ENCODE data around the gene SLC16A3.
A peak's percentile ranks its signal among the peaks of the same experiment; 100 is the strongest.

Gene SLC16A3

DNA sequence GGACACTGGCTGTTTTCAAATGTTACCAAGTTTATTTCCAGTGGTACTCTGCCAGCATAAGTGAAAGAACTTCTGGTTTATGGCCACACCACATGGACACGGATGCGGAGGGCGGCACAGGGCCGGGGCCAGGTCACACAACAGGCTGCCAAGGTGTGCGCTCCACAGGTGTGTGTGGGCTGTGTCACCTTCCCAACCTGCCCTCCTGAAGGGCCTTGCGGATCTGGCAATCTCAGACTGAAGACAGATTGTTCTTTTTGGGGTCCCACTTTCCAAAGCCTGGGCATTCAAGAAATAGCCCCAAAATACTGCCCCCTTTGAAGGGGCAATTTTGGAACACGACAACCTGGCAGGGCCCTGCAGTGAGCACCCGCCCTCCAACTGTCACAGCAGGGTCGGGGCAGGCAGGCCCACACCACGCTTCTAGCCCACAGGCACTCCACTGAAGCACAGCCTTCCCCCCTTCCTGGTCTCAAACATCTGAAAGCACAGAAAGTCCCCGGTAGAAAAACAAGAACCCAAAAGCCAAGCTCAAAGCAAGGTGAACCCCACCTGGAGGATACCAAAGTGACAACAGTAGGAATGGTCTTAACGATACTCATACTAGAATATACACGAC lies 41.1 kb downstream of the SLC16A3 start:
- peaks cover 70% of the 10 kb centered on the region for H3K36me3 Mint-ChIP-seq (ENCODE audit: low read depth)
- H3K4me3 Mint-ChIP-seq: peak overlapping the region; percentile 91
- H3K9me3 Mint-ChIP-seq: no peaks in the 10 kb centered on the region
- H3K27ac Mint-ChIP-seq: peak overlapping the region; percentile 82
- H3K27me3 Mint-ChIP-seq: no peaks in the 10 kb centered on the region
- peaks cover 69% of the 10 kb centered on the region for H3K4me1 Mint-ChIP-seq (ENCODE audit: low read depth)

DNA sequence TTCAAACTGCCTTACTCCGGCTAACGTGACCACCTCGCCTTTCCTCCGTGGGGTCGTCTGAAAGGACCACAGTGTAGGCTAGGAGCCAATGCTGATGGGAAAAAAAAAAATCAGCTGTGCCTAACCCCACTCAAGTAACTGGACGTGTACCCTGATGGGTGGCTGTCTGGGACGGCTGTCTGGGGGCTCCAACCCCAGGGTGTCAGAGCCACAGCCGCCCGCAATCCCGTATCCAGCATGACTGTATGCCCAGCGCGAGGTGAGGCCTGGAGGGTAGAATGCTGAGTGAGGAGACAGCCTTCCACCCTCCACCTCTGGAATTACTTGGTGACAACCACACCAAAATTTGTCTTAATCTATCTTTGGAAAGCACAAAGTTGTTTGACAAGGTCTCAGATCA lies 41.8 kb downstream of the SLC16A3 start:
- peak overlapping the region; percentile 92 for H3K27ac Mint-ChIP-seq
- H3K9me3 Mint-ChIP-seq: no peaks in the 10 kb centered on the region
- no peaks in the 10 kb centered on the region for H3K27me3 Mint-ChIP-seq
- peaks cover 64% of the 10 kb centered on the region for H3K36me3 Mint-ChIP-seq (ENCODE audit: low read depth)
- H3K4me1 Mint-ChIP-seq (ENCODE audit: low read depth): peaks cover 69% of the 10 kb centered on the region
- peak overlapping the region; percentile 91 for H3K4me3 Mint-ChIP-seq

DNA sequence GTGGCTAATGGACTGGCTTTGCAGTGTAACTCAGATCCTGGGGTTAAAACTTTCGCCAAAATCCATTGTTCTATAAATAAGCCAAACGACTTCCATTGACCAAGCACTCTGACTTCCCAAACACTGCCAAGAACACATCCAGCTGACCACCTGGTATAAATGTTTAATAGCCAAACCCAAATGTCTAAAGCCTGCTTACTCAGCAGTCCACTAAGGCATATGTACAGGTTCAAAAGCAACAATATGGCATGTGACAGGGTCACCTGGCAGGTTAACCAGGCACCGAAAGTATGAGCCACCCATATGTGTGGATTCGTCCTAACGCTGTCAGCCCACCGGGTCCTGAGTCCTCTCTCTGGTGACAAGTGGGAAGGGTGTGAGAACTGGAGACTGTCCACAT lies 42.6 kb downstream of the SLC16A3 start:
- Mint-ChIP-seq H3K9me3 (no peaks in the 10 kb centered on the region), H3K4me1 (ENCODE audit: low read depth) (peaks cover 64% of the 10 kb centered on the region), H3K4me3 (peak overlapping the region; percentile 91), H3K27me3 (no peaks in the 10 kb centered on the region), H3K36me3 (ENCODE audit: low read depth) (peaks cover 56% of the 10 kb centered on the region), H3K27ac (peak overlapping the region; percentile 92)

DNA sequence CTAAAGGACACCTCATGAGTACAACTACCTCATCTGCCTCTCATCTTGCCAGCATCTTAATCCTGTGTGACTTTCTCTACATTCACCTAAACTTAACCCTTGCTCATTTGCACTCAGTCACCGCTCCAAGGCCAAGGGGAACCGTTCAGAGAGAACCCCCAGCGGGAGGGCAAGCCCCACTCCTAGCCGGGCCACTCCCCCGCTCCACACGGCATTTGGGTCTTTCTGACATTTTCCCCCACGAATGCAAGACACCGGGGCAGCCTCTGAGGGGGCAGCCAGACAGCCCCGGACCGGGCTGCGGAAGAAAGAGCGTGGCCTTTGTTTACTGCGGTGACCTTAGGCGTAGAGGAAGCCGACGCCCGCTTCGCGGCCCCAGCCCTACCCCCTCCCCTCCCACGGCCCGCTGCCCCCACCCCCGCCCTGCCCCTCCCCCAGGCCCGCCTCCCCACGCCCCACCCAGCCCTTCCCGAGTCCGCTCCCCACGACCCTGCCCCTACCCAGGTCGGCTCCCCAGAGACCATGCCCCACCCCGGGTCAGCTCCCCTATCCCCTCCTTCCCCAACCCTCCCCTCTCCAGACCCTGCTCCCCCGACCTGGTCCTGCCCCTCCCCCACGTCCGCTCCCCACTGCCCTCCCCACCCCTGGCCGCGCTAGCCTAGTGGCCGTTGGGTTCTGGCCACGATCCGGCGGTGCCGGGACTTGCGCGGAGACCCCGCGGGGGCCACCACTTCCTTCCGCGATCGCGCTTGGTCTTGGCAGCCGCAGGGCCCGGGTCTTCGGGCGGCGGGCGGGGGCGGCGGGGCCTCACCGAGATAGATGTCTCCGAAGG lies 43.9 kb downstream of the SLC16A3 start:
- peak overlapping the region; percentile 91 for H3K4me3 Mint-ChIP-seq
- H3K27ac Mint-ChIP-seq: peak overlapping the region; percentile 92
- peaks cover 53% of the 10 kb centered on the region for H3K4me1 Mint-ChIP-seq (ENCODE audit: low read depth)
- H3K27me3 Mint-ChIP-seq: no peaks in the 10 kb centered on the region
- no peaks in the 10 kb centered on the region for H3K9me3 Mint-ChIP-seq
- peaks cover 46% of the 10 kb centered on the region for H3K36me3 Mint-ChIP-seq (ENCODE audit: low read depth)

DNA sequence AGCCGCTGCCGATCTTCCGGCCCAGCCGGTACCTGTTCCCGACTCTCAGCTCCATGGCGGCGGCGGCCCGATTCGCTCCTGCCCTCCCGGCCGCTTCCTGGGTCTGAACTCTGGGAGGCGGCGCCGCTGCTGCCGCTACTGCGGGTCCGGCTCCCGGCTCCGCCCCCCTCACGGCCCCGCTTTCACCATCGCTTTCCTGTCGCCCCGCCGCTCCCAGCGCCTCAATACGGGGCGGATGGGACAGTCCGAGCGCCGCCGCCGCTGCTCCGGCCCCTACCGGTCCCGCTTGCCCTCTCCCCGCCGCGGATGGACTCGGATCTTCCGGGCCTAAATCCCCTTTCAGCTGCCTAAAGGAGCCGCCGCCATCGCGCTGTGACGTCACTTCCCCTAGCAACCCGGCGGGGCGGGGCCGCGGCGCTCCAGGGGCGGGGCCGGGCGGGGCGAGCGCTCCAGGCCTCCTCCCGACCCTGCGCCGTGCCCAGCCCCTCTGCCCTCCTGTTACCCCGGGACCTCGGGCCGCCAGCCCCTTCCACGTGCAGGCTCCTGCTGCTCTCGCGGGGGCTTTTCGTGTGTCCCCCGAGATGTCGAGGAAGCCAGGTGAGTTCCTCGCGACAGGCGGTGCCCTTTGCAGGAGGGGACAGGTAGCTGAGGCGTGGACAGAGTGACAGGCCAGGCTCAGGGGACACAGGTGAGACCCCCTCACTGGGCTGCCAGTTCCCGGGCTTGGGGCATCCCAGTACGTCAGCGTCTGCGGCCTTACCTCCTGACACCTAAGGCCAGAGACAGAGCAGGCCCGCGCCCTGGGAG lies 44.7 kb downstream of the SLC16A3 start, which contains the start of gene CSNK1D:
Gene CSNK1D (minus strand): TSS at position 374 of the 807 bp plus-strand sequence. CDS start 319 bp downstream, at position 55.
- H3K9me3 Mint-ChIP-seq: no peaks in the 10 kb centered on the region
- H3K27me3 Mint-ChIP-seq: no peaks in the 10 kb centered on the region
- peak within 1 kb of the TSS; percentile 99 for H3K27ac Mint-ChIP-seq
- peaks cover 40% of the 10 kb centered on the region for H3K36me3 Mint-ChIP-seq (ENCODE audit: low read depth)
- peaks cover 44% of the 10 kb centered on the region for H3K4me1 Mint-ChIP-seq (ENCODE audit: low read depth)
- H3K4me3 Mint-ChIP-seq: peak within 1 kb of the TSS; percentile 91

DNA sequence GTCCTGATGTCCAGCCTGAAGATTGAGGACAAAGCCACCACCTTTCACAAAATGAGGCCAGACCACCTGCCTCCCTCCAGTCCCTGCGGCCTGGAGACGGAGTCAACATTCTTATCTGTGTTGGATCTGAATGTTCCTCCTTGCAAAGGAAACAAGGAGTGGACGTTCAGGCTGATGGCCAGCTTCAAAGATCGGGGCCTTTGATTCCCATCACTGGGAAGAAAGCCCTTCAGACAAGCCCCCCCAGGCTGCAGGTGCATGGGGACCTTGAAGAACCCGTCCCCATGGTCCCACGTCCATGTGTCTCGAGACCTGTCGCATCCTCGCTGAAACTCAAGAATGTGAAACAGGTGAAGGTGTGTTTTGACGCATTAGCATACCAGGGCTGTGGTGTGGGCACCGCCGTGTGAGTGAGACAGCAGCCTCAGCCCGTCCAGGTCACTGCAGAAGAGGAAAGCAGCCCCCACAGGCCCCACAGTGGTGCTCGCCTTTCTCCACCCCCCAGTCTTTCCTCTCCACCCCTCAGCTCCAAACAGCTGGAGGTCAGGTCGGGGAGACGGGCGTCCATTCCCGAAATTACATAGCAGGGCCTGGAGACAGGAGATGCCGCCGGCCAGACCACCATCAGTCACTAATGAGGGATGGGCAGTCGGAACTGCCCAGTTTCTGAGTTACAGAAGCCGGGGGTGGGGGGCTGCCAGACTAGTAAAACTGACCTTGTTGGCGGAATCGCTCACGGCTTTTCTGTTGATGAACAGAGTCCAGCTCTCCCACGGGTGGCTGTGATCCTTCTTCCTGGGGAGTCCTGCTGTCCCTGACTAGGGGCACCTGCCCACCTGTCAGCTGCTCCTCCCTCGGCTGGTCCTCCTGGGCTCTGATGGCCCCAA lies 45.5 kb downstream of the SLC16A3 start:
- Mint-ChIP-seq H3K36me3 (ENCODE audit: low read depth) (peaks cover 31% of the 10 kb centered on the region), H3K9me3 (no peaks in the 10 kb centered on the region), H3K4me3 (peak overlapping the region; percentile 87), H3K4me1 (ENCODE audit: low read depth) (peaks cover 36% of the 10 kb centered on the region), H3K27ac (no peak overlapping the region), H3K27me3 (no peaks in the 10 kb centered on the region)

DNA sequence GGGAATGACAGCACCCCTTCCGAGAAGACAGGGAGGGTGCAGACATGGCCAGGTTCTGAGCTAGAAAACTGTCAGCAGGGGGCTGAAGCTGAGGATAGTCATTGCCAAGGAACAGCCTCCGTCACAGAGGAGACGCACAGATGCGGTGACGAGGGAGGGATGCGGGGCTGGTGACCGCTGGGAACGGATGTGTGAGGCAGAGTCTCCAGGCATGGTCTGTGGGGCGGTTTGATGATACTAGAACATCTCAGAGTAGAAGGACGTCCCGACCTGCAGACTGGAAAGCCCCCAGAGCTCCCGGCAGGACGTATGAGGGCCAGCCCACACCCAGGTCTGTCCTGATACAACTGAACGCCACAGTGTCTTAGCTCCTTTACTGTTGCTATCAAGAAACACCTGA lies 46.5 kb downstream of the SLC16A3 start:
- Mint-ChIP-seq H3K27me3 (no peaks in the 10 kb centered on the region), H3K4me3 (no peak overlapping the region), H3K9me3 (no peaks in the 10 kb centered on the region), H3K36me3 (ENCODE audit: low read depth) (peaks cover 23% of the 10 kb centered on the region), H3K27ac (no peak overlapping the region), H3K4me1 (ENCODE audit: low read depth) (peaks cover 26% of the 10 kb centered on the region)

DNA sequence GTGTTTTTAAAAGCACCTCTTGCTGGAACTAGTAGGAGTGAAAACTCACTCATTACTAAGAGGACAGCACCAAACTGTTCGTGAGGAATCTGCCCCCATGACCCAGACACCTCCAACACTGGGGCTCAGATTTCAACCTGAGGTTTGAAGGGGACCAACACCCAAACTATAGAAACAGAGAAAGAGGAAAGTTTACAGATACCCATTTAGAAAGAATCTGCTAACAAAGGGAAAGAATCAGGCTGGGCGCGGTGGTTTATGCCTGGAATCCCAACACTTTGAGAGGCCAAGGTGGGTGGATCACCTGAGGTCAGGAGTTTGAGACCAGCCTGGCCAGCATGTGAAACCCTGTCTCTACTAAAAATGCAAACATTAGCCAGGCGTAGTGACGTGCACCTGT lies 48.1 kb downstream of the SLC16A3 start:
- H3K36me3 Mint-ChIP-seq (ENCODE audit: low read depth): peaks cover 7% of the 10 kb centered on the region
- H3K4me3 Mint-ChIP-seq: no peak overlapping the region
- H3K27ac Mint-ChIP-seq: peak overlapping the region; percentile 8
- H3K9me3 Mint-ChIP-seq: no peaks in the 10 kb centered on the region
- H3K4me1 Mint-ChIP-seq (ENCODE audit: low read depth): peaks cover 18% of the 10 kb centered on the region
- no peaks in the 10 kb centered on the region for H3K27me3 Mint-ChIP-seq

DNA sequence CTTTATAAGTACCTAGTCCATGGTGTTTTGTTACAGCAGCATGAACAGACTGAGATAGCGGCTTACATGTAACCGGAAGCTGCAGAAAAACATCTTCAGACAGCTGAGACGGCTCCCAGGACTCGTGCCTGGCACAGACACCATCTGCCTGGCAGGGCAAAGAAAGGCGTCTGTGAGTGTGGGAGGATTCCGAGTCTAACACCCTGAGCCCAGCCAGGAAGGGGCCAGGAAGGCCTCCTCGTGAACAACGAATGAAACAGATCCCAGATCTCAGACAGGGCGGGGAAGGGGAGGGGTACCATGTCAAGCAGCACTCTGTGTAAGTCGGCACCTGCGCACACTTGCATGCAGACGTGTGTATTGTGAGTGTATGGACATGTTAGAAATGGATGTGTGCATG lies 49.0 kb downstream of the SLC16A3 start:
- Mint-ChIP-seq H3K4me1 (ENCODE audit: low read depth) (peaks cover 21% of the 10 kb centered on the region), H3K4me3 (no peak overlapping the region), H3K27ac (no peak overlapping the region), H3K9me3 (no peaks in the 10 kb centered on the region), H3K27me3 (no peaks in the 10 kb centered on the region), H3K36me3 (ENCODE audit: low read depth) (no peaks in the 10 kb centered on the region)

DNA sequence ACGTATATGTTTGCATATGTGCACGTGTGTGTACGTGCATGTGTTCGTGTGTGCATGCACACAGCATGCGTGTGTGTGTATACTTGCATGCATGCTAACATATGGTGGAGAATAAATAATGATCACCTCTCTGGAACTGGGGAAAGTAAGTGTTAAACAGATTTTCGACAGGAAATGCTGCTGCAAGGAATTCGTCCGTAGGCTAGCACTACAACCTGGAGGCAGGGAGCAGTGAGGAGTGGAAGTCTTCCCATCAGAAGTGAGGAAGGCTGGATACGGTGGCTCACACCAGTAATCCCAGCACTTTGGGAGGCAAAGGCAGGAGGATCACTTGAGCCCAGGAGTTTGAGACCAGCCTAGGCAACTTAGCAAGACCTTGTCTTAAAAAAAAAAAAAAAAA lies 49.5 kb downstream of the SLC16A3 start:
- Mint-ChIP-seq H3K27me3 (no peaks in the 10 kb centered on the region), H3K4me1 (ENCODE audit: low read depth) (peaks cover 25% of the 10 kb centered on the region), H3K4me3 (no peak overlapping the region), H3K27ac (no peak overlapping the region), H3K9me3 (no peaks in the 10 kb centered on the region), H3K36me3 (ENCODE audit: low read depth) (no peaks in the 10 kb centered on the region)

DNA sequence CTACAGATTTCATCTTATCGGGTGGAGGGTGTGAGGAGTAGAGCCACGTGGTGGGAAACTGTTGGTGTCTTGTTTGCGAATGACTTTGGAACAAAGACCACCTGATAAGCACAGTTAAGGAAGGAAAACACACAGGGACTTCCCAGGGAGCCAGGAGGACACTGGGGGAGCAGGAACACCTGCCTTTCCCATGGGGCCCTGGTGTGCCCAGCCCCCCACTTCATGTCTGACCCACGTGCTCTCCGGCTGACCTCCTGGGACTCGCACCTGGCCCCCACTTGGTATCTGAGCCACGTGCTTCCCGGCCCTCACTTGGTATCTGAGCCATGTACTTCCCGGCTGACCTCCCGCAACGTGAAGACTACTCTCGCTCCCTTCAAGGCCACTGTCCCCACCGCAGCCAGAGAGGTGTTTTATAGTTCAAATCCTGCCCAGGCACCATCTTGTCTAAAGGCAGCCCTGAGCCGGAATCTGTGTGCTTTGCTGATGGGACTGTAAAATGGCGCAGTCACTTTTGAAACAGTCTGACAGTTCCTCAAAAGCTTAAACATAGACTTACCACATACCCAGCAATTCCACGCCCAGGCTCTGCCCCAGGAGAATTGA lies 50.0 kb downstream of the SLC16A3 start:
- Mint-ChIP-seq H3K4me1 (ENCODE audit: low read depth) (peaks cover 29% of the 10 kb centered on the region), H3K27ac (no peak overlapping the region), H3K36me3 (ENCODE audit: low read depth) (no peaks in the 10 kb centered on the region), H3K4me3 (no peak overlapping the region), H3K27me3 (no peaks in the 10 kb centered on the region), H3K9me3 (no peaks in the 10 kb centered on the region)

DNA sequence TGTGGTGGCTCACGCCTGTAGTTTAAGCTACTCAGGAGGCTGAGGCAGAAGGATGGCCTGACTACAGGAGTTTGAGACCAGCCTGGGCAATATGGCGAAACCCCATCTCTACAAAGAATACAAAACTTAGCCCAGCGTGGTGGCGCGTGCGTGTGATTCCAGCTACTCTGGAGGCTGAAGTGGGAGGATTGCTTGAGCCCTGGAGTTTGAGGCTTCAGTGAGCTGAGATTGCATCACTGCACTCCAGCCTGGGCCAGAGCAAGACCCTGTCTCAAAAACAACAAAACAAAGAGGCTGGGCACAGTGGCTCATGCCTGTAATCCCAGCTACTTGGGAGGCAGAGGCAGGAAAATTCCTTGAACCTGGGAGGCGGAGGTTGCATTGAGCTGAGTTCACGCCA lies 51.7 kb downstream of the SLC16A3 start:
- Mint-ChIP-seq H3K9me3 (no peaks in the 10 kb centered on the region), H3K4me3 (no peak overlapping the region), H3K27ac (no peak overlapping the region), H3K27me3 (no peaks in the 10 kb centered on the region), H3K36me3 (ENCODE audit: low read depth) (no peaks in the 10 kb centered on the region), H3K4me1 (ENCODE audit: low read depth) (peaks cover 28% of the 10 kb centered on the region)

DNA sequence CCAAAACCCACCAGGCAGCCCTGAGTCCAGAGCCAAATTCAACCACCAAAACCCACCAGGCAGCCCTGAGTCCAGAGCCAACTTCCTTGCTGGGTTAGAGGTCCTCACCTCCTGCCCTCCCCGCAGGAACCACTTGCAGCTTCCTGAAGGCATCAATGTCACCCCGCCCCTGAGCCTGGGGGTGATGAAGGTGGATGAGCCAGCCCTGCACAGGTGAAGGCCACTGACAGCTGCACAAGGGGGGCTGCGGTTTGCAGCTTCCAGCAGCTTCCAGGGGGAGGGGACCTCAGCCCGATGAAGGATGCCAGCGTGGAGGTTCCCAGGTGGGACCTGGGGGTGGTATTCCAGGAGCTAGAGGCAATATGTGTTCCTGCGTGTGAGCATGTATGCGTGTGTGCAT lies 52.2 kb downstream of the SLC16A3 start:
- Mint-ChIP-seq H3K27me3 (no peaks in the 10 kb centered on the region), H3K4me1 (ENCODE audit: low read depth) (peaks cover 28% of the 10 kb centered on the region), H3K9me3 (no peaks in the 10 kb centered on the region), H3K36me3 (ENCODE audit: low read depth) (no peaks in the 10 kb centered on the region), H3K27ac (no peak overlapping the region), H3K4me3 (no peak overlapping the region)
